ENCODE data around the gene ABHD15.

The ABHD15 gene

DNA sequence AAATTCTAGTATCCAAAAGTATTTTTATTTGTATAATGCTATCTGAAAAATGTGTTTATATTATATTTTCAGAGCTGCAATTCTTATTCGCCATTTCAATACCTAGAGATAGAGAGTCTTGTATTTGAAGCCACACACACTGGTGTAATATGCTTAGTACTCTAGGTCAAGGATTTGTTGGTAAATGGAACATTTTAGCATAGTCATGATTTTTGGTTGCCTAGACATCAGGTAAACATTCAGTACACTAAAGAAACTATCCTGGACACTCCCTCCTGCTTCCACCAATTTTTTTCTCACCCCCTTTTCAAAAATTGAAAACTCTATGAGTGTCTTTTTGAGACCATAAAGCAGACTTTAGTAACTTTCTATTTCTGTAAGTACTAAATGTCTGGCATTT, 20.8 kb downstream of the ABHD15 start:
- Mint-ChIP-seq H3K4me1 (peaks cover 5% of the 10 kb centered on the region), H3K27me3 (no peaks in the 10 kb centered on the region), H3K36me3 (ENCODE audit: insufficient read depth) (peaks cover 23% of the 10 kb centered on the region), H3K9me3 (no peaks in the 10 kb centered on the region), H3K27ac (ENCODE audit: low read depth) (peak overlapping the region; percentile 85), H3K4me3 (no peak overlapping the region)
- DNase-seq (ENCODE audit: low spot score in 2 of 2) (no peak), ATAC-seq (replicated peaks; ENCODE audit: extremely low read depth, poor library complexity, severe bottlenecking) (no peak)

DNA sequence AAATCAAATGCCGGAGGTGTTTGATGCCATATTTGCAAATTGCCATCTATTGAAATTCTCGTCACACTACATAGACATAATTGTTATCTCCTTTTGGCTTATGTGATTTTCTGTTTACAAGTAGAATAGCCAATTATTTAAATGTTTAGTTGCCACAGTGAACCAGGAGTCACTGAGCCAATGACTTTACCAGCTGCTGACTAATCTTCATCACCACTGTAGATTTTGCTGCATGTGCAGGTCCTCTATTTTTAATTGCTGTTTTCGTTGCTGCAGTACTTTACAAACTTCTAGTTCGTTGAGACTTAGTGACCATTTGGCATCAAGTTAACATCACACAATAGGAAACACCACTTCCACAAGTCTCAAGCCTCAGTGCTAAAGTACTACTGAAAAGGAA, 22.8 kb downstream of the ABHD15 start:
- DNase-seq (ENCODE audit: low spot score in 2 of 2) (no peak), ATAC-seq (replicated peaks; ENCODE audit: extremely low read depth, poor library complexity, severe bottlenecking) (no peak)
- Mint-ChIP-seq H3K27me3 (no peaks in the 10 kb centered on the region), H3K36me3 (ENCODE audit: insufficient read depth) (peaks cover 36% of the 10 kb centered on the region), H3K27ac (ENCODE audit: low read depth) (no peak overlapping the region), H3K4me3 (no peak overlapping the region), H3K9me3 (no peaks in the 10 kb centered on the region), H3K4me1 (peaks cover 5% of the 10 kb centered on the region)

DNA sequence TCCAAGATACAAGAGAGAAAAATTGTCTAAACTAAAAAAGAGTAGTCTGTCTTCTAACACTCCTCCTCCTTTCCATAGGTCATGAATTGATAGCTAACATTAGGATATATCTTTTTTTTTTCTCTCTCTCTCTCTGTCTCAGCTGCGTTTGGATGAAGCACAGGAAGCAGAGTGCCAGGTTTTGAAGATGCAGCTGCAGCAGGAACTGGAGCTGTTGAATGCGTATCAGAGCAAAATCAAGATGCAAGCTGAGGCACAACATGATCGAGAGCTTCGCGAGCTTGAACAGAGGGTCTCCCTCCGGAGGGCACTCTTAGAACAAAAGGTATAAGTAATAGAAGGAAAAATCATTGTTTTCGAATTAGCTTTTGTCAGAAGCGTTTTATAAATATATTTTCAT, 32.9 kb downstream of the ABHD15 start:
- Mint-ChIP-seq H3K4me1 (no peaks in the 10 kb centered on the region), H3K27ac (ENCODE audit: low read depth) (no peak overlapping the region), H3K27me3 (no peaks in the 10 kb centered on the region), H3K9me3 (no peaks in the 10 kb centered on the region), H3K4me3 (no peak overlapping the region), H3K36me3 (ENCODE audit: insufficient read depth) (peaks cover 60% of the 10 kb centered on the region)
- no peak for DNase-seq (ENCODE audit: low spot score in 2 of 2)
- no peak for ATAC-seq (replicated peaks; ENCODE audit: extremely low read depth, poor library complexity, severe bottlenecking)

DNA sequence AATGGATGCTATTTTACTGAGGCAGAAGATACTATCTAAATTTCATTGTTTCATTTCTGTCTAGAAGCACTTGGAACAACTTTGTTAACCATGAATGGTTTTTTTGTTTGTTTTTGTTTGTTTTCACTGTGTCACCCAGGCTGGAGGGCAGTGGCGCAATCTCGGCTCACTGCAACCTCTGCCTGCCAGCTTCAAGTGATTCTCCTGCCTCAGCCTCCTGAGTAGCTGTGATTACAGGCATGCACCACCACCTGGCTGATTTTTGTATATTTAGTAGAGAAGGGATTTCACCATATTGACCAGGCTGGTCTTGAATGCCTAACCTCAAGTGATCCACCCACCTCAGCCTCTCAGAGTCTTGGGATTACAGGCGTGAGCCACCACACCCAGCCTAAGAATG, 40.5 kb downstream of the ABHD15 start:
- no peak for ATAC-seq (replicated peaks; ENCODE audit: extremely low read depth, poor library complexity, severe bottlenecking)
- Mint-ChIP-seq H3K27me3 (no peaks in the 10 kb centered on the region), H3K27ac (ENCODE audit: low read depth) (no peak overlapping the region), H3K4me3 (no peak overlapping the region), H3K4me1 (no peaks in the 10 kb centered on the region), H3K9me3 (no peaks in the 10 kb centered on the region), H3K36me3 (ENCODE audit: insufficient read depth) (peaks cover 56% of the 10 kb centered on the region)
- DNase-seq (ENCODE audit: low spot score in 2 of 2): no peak

DNA sequence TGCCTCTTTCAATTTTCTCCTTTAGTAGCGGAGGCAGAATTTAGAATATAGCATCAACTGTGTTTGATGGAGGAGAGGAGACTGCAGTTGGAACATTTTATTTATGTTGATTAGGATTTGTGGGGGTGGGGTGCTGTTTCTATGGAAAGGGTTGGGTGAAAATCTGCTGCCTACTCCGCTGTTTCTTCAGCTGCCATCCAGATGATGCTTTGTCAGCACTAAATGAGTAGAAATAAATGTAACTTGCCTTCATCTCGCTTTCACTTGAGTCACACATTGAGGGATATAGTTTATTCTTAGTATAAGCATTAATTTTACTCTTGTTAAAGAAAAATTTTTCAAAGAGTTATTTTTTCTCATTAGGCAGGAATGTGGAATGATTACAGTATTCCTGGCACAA, 42.1 kb downstream of the ABHD15 start:
- Mint-ChIP-seq H3K4me3 (no peak overlapping the region), H3K36me3 (ENCODE audit: insufficient read depth) (peaks cover 54% of the 10 kb centered on the region), H3K27me3 (no peaks in the 10 kb centered on the region), H3K9me3 (no peaks in the 10 kb centered on the region), H3K27ac (ENCODE audit: low read depth) (no peak overlapping the region), H3K4me1 (no peaks in the 10 kb centered on the region)
- ATAC-seq (replicated peaks; ENCODE audit: extremely low read depth, poor library complexity, severe bottlenecking) (no peak), DNase-seq (ENCODE audit: low spot score in 2 of 2) (no peak)

DNA sequence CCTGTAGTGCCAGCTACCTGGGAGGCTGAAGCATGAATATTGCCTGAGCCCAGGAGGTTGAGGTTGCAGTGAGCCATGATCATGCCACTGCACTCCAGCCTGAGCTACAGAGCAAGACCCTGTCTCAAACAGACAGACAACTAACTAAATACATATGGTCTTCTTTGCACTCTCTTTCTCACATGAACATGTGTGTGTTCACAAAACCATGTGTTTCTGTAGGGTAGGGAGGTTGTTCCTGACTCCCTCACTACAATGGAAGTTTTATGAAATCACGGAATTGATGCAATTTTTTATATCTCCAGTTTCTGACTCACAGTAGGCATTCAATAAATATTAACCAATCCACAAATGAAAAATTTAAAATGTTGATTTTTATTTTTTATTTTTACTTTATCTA, 48.5 kb downstream of the ABHD15 start:
- Mint-ChIP-seq H3K27me3 (no peaks in the 10 kb centered on the region), H3K4me3 (no peak overlapping the region), H3K36me3 (ENCODE audit: insufficient read depth) (peaks cover 65% of the 10 kb centered on the region), H3K27ac (ENCODE audit: low read depth) (no peak overlapping the region), H3K4me1 (no peaks in the 10 kb centered on the region), H3K9me3 (no peaks in the 10 kb centered on the region)
- no peak for ATAC-seq (replicated peaks; ENCODE audit: extremely low read depth, poor library complexity, severe bottlenecking)
- DNase-seq (ENCODE audit: low spot score in 2 of 2): no peak

DNA sequence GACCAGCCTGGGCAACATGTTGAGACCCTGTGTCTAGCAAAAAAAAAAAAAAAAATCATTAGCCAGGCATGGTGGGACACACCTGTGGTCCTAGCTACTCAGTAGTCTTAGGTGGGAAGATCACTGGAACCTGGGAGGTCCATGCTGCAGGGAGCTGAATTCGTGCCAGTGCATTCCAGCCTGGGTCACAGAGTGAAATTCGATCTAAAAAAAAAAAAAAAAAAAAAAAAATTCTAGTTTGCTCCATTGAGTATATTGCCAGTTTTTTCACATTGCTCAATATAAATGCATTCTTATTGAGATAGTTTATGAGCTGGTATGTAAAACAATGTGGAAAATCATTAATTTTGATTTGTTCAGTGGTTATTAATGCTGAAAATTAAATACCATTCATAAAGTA, 52.0 kb downstream of the ABHD15 start:
- no peaks in the 10 kb centered on the region for H3K27me3 Mint-ChIP-seq
- no peaks in the 10 kb centered on the region for H3K9me3 Mint-ChIP-seq
- no peaks in the 10 kb centered on the region for H3K4me1 Mint-ChIP-seq
- no peak overlapping the region for H3K27ac Mint-ChIP-seq (ENCODE audit: low read depth)
- H3K36me3 Mint-ChIP-seq (ENCODE audit: insufficient read depth): peaks cover 62% of the 10 kb centered on the region
- ATAC-seq (replicated peaks; ENCODE audit: extremely low read depth, poor library complexity, severe bottlenecking) (no peak), DNase-seq (ENCODE audit: low spot score in 2 of 2) (no peak)
- H3K4me3 Mint-ChIP-seq: no peak overlapping the region

DNA sequence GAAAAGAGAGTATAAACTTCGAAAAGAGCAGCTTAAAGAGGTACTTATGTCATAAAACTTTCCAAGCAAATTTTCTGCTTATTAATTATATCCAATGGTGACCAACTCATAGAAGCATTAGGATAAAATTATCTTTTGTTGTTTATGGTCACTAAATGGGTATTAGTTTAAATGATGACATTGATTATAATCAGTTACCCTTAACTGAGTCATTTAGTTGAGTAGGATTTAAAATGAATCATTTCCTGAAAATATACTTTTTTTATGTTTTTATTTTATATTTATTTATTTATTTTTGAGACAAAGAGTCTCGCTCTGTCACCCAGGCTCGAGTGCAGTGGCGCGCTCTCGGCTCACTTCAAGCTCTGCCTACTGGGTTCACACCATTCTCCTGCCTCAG, 55.9 kb downstream of the ABHD15 start:
- no peak for ATAC-seq (replicated peaks; ENCODE audit: extremely low read depth, poor library complexity, severe bottlenecking)

More for the DNA sequence above, 55.9 kb downstream of the ABHD15 start:
- Mint-ChIP-seq H3K27ac (ENCODE audit: low read depth) (no peak overlapping the region), H3K36me3 (ENCODE audit: insufficient read depth) (peaks cover 46% of the 10 kb centered on the region), H3K4me3 (no peak overlapping the region), H3K4me1 (peaks cover 4% of the 10 kb centered on the region), H3K9me3 (no peaks in the 10 kb centered on the region), H3K27me3 (no peaks in the 10 kb centered on the region)
- DNase-seq (ENCODE audit: low spot score in 2 of 2): no peak

Measured in central memory CD8-positive, alpha-beta T cell (primary cell).